Coronary artery (tissue), 2 donors: Measurements from ENCODE around the gene GSX2.

Experiments used
- DNase-seq: peaks from one replicate; pipeline ENCODE4 v3.0.0-alpha.2; 2017; ENCODE audit warnings: low spot score
- H3K27ac ChIP-seq, 2 donors: fragments of 200-600 bp; sonication (generic); one replicate each; pipeline ENCODE4 v1.5.1; 2016 to 2019
- H3K4me3 ChIP-seq: fragments of 200-600 bp; sonication (generic); 2 replicates; pipeline ENCODE4 v1.5.1; 2016; ENCODE audit warnings: mild to moderate bottlenecking, moderate library complexity
- TF ChIP-seq, protein P1 (sequence below): fragments of 200-600 bp; sonication (generic); IDR thresholded peaks from one replicate; pipeline ENCODE4 v1.5.1; 2019; ENCODE audit warnings: antibody characterized with exemption

GSX2 gene

DNA sequence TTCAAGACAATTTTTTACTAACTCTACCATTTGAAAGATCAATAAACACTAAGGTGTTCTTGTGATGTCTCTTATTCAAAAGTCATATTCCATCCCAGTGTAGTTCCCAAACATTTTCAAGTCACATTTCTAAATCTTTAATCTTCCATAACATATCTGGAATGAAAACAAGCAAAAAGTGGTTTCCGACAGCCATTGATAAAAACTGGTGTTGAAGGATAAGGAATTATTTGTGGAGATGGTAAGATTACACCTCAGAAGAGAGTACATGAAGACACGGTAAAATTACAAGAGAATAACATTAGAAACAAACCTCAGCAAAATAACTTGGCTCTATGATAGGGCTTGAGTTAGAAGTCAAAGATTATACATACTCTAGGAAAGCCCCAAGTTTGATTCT is 39.8 kb upstream of the GSX2 start:
- H3K27ac ChIP-seq = no peak overlapping the region
- TF ChIP-seq, protein P1, sequence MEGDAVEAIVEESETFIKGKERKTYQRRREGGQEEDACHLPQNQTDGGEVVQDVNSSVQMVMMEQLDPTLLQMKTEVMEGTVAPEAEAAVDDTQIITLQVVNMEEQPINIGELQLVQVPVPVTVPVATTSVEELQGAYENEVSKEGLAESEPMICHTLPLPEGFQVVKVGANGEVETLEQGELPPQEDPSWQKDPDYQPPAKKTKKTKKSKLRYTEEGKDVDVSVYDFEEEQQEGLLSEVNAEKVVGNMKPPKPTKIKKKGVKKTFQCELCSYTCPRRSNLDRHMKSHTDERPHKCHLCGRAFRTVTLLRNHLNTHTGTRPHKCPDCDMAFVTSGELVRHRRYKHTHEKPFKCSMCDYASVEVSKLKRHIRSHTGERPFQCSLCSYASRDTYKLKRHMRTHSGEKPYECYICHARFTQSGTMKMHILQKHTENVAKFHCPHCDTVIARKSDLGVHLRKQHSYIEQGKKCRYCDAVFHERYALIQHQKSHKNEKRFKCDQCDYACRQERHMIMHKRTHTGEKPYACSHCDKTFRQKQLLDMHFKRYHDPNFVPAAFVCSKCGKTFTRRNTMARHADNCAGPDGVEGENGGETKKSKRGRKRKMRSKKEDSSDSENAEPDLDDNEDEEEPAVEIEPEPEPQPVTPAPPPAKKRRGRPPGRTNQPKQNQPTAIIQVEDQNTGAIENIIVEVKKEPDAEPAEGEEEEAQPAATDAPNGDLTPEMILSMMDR = no peak
- no peak for DNase-seq
- peak overlapping the region; percentile 98 for H3K4me3 ChIP-seq

DNA sequence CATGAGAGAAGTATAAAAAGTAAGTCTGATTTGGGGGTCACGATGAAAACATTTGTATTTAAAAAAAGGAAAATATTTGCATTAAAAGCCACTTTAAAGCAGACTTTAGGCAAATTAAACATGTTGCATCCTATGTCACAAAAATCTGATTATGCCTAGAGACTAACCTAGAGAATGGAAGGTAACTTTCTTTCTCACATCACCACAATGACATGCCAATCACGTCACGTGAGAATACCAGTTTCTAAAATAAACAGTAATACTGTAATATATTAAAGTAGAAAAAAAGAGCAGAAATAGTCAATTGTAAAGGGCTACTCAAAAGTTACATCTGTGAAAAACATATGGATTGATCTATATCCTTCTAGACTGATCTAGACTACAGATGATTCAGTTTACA is 38.9 kb upstream of the GSX2 start:
- DNase-seq = no peak
- TF ChIP-seq, protein P1 = no peak
- peak overlapping the region; percentile 98 for H3K4me3 ChIP-seq

DNA sequence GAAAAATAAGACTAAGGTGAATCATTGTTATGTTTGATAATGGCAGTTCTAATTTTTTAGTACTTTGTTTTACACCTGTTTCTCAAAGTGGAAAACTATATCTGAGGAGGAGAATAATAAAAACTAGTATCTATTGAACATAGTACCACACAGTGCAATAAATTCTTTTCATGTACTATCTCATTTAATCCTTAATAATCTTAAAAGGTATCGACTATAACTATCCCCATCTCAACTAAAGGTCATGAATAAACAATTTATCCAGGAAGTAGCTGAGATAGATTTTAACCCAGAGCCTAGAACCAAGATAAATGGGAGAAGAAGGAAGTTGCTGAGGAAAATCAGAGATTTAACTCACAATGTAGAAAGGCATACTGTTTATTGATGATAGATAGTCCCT is 38.1 kb upstream of the GSX2 start:
- no peak overlapping the region for H3K27ac ChIP-seq

More for the DNA sequence above, 38.9 kb upstream of the GSX2 start:
- no peak overlapping the region for H3K27ac ChIP-seq

DNA sequence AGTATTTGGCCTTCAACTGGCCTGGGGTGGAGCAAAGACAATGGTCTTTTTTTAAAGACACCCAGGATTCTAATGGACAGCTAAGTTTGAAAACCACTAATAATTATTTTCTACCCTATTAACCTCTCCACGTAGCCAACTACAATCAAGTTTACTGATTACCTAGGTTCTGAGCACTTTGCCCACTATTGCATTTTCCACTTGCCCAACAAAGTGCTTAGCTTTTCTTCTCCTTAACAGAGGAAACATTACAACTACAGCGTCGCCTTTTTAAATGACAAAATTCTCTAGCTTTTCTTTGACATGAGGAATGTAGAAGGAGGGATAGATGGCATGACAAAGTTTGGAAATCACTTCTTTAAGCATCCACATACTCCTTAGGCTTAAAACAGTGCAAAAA is 37.6 kb upstream of the GSX2 start:
- no peak for DNase-seq
- Histone ChIP-seq H3K4me3 (peak overlapping the region; percentile 98), H3K27ac (peak overlapping the region in 1 of 2 donors; percentile 99)
- TF ChIP-seq, protein P1 = no peak

More for the DNA sequence above, 38.1 kb upstream of the GSX2 start:
- DNase-seq = no peak
- TF ChIP-seq, protein P1 = no peak
- H3K4me3 ChIP-seq = peak overlapping the region; percentile 98

DNA sequence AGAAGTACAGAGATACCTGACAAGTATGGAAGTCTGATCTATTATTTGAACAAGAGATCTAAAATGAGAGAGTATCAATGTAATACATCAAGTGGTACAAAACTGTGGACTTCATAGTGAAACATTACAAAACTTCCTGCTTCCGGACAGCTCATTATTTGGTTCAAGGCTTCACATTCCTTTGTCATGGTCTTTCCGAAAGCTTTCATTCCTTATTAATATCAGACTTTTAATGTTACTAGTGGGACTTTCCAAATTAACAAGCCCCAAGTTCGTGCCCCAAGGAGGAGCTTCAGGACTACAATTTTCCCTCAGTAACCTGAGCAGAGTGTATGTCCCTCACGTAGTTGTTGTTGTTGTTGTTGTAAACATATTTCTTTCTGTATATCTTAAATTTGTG is 36.7 kb upstream of the GSX2 start:
- H3K4me3 ChIP-seq = peak overlapping the region; percentile 98
- peak overlapping the region; percentile 89 to 99 for H3K27ac ChIP-seq

DNA sequence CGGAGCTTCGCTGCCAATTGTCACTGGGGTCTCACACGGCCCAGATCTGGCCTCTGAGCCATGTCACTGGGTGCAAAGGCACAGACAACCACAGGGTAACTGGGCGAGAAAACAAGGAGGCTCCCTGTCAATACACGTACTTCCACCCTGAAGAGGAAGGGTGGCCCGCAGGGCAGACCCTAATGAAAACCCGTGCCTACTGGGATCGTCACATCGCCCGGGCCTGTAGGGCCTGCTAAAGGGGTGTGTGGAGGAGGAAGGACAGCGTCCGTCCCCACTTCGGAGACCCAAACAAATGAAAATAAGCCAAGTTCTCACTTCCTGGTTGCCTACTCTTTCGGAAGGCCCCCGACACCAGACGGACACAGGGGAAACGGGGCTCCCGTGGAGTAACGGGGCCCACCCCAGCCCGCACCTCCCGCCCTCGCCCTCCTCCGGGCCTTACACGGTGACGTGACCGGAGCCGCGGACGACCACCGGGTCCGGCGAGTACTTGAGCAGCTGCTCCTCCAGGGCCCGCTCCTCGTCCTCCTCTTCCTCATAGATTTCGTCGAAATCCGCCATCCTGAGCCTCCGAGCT is 36.1 kb upstream of the GSX2 start:
- peak; percentile 79 for DNase-seq

More for the DNA sequence above, 36.7 kb upstream of the GSX2 start:
- TF ChIP-seq, protein P1 = no peak
- no peak for DNase-seq

More for the DNA sequence above, 36.1 kb upstream of the GSX2 start:
- H3K27ac ChIP-seq = peak overlapping the region; percentile 89 to 99
- peak overlapping the region; percentile 98 for H3K4me3 ChIP-seq
- TF ChIP-seq, protein P1 = no peak
